K562 (cell line): ENCODE measurements around the gene BCAN. TPM values are rescaled to one million over a fixed set of nuclear protein-coding genes. Genes with fewer than 3 reads are reported as not detected.
A peak's percentile ranks its signal among the peaks of the same experiment; 100 is the strongest.

Source experiments
- ATAC-seq: fragments of 200-7000 bp; cut with Tn5 transposase; 3 replicates; pipeline ENCODE4 v1.9.1; 2020; ENCODE audit warnings: moderate library complexity
- BruUV-seq: library from RNA; stranded (reverse); fragments of 400-500 nt; replicated peaks from 2 replicates; lab custom pipeline; 2021; lab: Mats Ljungman, UMichigan
- CTCF ChIA-PET: fragments of 300-600 bp; formaldehyde crosslinking; extraction: SDS; loops from one replicate; lab custom pipeline; 2021; ENCODE audit warnings: low intra/inter-chr PET ratio; lab: Yijun Ruan, JAX
- POLR2A ChIA-PET: fragments of 300-600, 350-650 bp; sonication (Branson Sonifier 250); formaldehyde crosslinking; extraction: SDS; loops from one replicate; lab custom pipeline; 2021; ENCODE audit warnings: antibody characterized with exemption, inconsistent platforms; lab: Yijun Ruan, JAX
- DNase-seq, 4 experiments: peaks; one replicate each; pipeline versions ENCODE4 v3.0.0 to v3.0.0-alpha.2; 2011 to 2018; ENCODE audit warnings: low spot score in 3 of 4, mixed read lengths in 3 of 4; ENCODE audit errors: extremely low read depth in 1 of 4
- FAIRE-seq: peaks from 2 replicates; lab custom pipeline; 2011; peaks lifted over from hg19 to GRCh38; lab: Jason Lieb, UNC
- H2AFZ ChIP-seq: 2 replicates; pipeline ENCODE4 v1.6.0; 2011; ENCODE audit warnings: low read depth, low read length, control low read depth, inconsistent platforms
- H3K27ac ChIP-seq: fragments of 200-600 bp; 3 replicates; pipeline ENCODE4 v1.8.0; 2011; ENCODE audit warnings: low read depth, mild to moderate bottlenecking, control low read depth, inconsistent platforms, low read length, moderate library complexity, mixed read lengths; ENCODE audit errors: extremely low read depth
- H3K27me3 ChIP-seq, 2 experiments: fragments of 300-600 bp in 1 of 2; 2 replicates in 1 of 2; 3 replicates in 1 of 2; pipeline versions ENCODE4 v1.6.0 to v1.8.0; 2011; ENCODE audit warnings: inconsistent platforms in 2 of 2, low read length in 2 of 2, mild to moderate bottlenecking in 1 of 2, mixed read lengths in 1 of 2, moderate library complexity in 1 of 2; ENCODE audit not compliant: control insufficient read depth in 2 of 2, insufficient read depth in 2 of 2
- H3K36me3 ChIP-seq: fragments of 300-600 bp; 3 replicates; pipeline ENCODE4 v1.8.0; 2011; ENCODE audit warnings: mild to moderate bottlenecking, low read length, inconsistent platforms; ENCODE audit not compliant: control insufficient read depth, insufficient read depth
- H3K4me1 ChIP-seq, 2 experiments: fragments of 200-600 bp in 1 of 2; replicated peaks in 1 of 2; 2 replicates in 1 of 2; 3 replicates in 1 of 2; pipeline versions ENCODE4 v1.5.1 to v1.8.0; 2011; ENCODE audit warnings: inconsistent platforms in 2 of 2, low read length in 2 of 2, mild to moderate bottlenecking in 1 of 2, mixed read lengths in 1 of 2, moderate library complexity in 1 of 2; ENCODE audit not compliant: control insufficient read depth in 2 of 2, insufficient read depth in 2 of 2
- H3K4me2 ChIP-seq: 2 replicates; pipeline ENCODE4 v1.6.1; 2011; ENCODE audit warnings: low read length, control low read depth, inconsistent platforms, mixed read lengths; ENCODE audit not compliant: insufficient read depth
- H3K4me3 ChIP-seq: fragments of 200-600 bp; sonication (generic), shearing (Covaris generic); 2 replicates; pipeline ENCODE4 v1.5.1; 2016; ENCODE audit warnings: control low read depth, inconsistent platforms
- H3K79me2 ChIP-seq: fragments of 200-600 bp; 3 replicates; pipeline ENCODE4 v1.8.0; 2011; ENCODE audit warnings: low read length, inconsistent platforms; ENCODE audit not compliant: control insufficient read depth, insufficient read depth
- H3K9ac ChIP-seq, 2 experiments: 2 replicates each; pipeline versions ENCODE4 v1.6.0 to v1.6.1; 2011; ENCODE audit warnings: low read depth in 2 of 2, low read length in 2 of 2, control low read depth in 1 of 2, inconsistent platforms in 1 of 2, mild to moderate bottlenecking in 1 of 2, mixed read lengths in 1 of 2; ENCODE audit not compliant: insufficient read depth in 1 of 2
- H3K9me1 ChIP-seq: one replicate; pipeline ENCODE4 v1.6.0; 2011; ENCODE audit warnings: inconsistent platforms, mild to moderate bottlenecking, low read length, moderate library complexity; ENCODE audit not compliant: control insufficient read depth, insufficient read depth
- H3K9me3 ChIP-seq: replicated peaks from 2 replicates; pipeline ENCODE4 v1.5.1; 2011; ENCODE audit warnings: low read depth, low read length, inconsistent platforms; ENCODE audit not compliant: control insufficient read depth, insufficient read depth
- H4K20me1 ChIP-seq: replicated peaks from 2 replicates; pipeline ENCODE4 v1.6.1; 2011; ENCODE audit warnings: low read length, inconsistent platforms, mixed read lengths; ENCODE audit not compliant: control insufficient read depth, insufficient read depth
- BCOR ChIP-seq: fragments of 450-650 bp; IDR thresholded peaks from 2 replicates; pipeline ENCODE4 v1.6.1; 2016
- BRCA1 ChIP-seq, 2 experiments: fragments of 450-650 bp in 1 of 2; sonication (generic) in 1 of 2; formaldehyde crosslinking in 1 of 2; IDR thresholded peaks; 2 replicates each; pipeline versions ENCODE4 v1.5.0 to v1.6.1; 2017 to 2020; ENCODE audit warnings: mild to moderate bottlenecking in 1 of 2, missing genetic modification reagents in 1 of 2
- CGGBP1 ChIP-seq: fragments of 250-450 bp; sonication (Bioruptor Pico); IDR thresholded peaks from 2 replicates; pipeline ENCODE4 v1.9.0; 2021; ENCODE audit warnings: mild to moderate bottlenecking
- COPS2 ChIP-seq: fragments of 450-650 bp; conservative IDR thresholded peaks from 2 replicates; pipeline ENCODE4 v1.6.1; 2016; ENCODE audit warnings: mild to moderate bottlenecking, moderate library complexity
- CTBP1 ChIP-seq: fragments of 450-650 bp; IDR thresholded peaks from 2 replicates; pipeline ENCODE4 v1.6.1; 2016; ENCODE audit warnings: borderline replicate concordance
- CTCFL ChIP-seq: IDR thresholded peaks from 2 replicates; pipeline ENCODE4 v1.6.1; 2011; ENCODE audit warnings: borderline replicate concordance, low read depth, mild to moderate bottlenecking, moderate library complexity, low read length; ENCODE audit not compliant: insufficient read depth, poor library complexity, severe bottlenecking
- KDM5B ChIP-seq: fragments of 200-600 bp; sonication (generic); IDR thresholded peaks from 2 replicates; pipeline ENCODE4 v1.6.1; 2012; ENCODE audit warnings: low read depth, mild to moderate bottlenecking, moderate library complexity, low read length, control low read depth, inconsistent platforms; ENCODE audit not compliant: insufficient replicate concordance
- NFRKB ChIP-seq: fragments of 450-650 bp; IDR thresholded peaks from 2 replicates; pipeline ENCODE4 v1.6.1; 2016; ENCODE audit warnings: low read depth
- PHF8 ChIP-seq: fragments of 200-600 bp; sonication (generic); IDR thresholded peaks from 2 replicates; pipeline ENCODE4 v1.6.1; 2012; ENCODE audit warnings: mixed run types, mild to moderate bottlenecking, inconsistent platforms, low read length, moderate library complexity, borderline replicate concordance
- PKNOX1 ChIP-seq: fragments of 450-650 bp; IDR thresholded peaks from 2 replicates; pipeline ENCODE4 v1.6.1; 2016
- RB1 ChIP-seq: fragments of 450-650 bp; IDR thresholded peaks from 2 replicates; pipeline ENCODE4 v1.6.1; 2017; ENCODE audit warnings: low read depth, mild to moderate bottlenecking
- ZFP36 ChIP-seq: fragments of 150-350 bp; IDR thresholded peaks from 2 replicates; pipeline ENCODE4 v1.6.1; 2018; ENCODE audit warnings: low read length, low read depth; ENCODE audit not compliant: partially characterized antibody
- ZFX ChIP-seq: sonication (generic); formaldehyde crosslinking; IDR thresholded peaks from 2 replicates; pipeline ENCODE4 v1.8.0; 2022; ENCODE audit warnings: mild to moderate bottlenecking, missing genetic modification reagents, moderate library complexity
- ZNF280B ChIP-seq: fragments of 250-450 bp; sonication (Bioruptor Pico); IDR thresholded peaks from 2 replicates; pipeline ENCODE4 v1.5.1; 2021; ENCODE audit warnings: mild to moderate bottlenecking
- ZNF511 ChIP-seq: sonication (generic); formaldehyde crosslinking; IDR thresholded peaks from 2 replicates; pipeline ENCODE4 v1.8.0; 2022; ENCODE audit warnings: mild to moderate bottlenecking, missing genetic modification reagents
- WGBS: fragments of 100-300 bp; shearing (Covaris generic); methylation state at CpG from one replicate; pipeline ENCODE4 v1.1.6; 2016; ENCODE audit warnings: low coverage, mixed read lengths; ENCODE audit not compliant: insufficient coverage; ENCODE audit errors: missing lambda C conversion rate; 5-methylcytosine and 5-hydroxymethylcytosine counted together
- in situ Hi-C: fragments of 300-500 bp; cut with MboI; formaldehyde crosslinking; loops from 4 replicates; pipeline ENCODE4 v1.15.0; 2018; ENCODE audit warnings: inconsistent platforms, mixed read lengths
- intact Hi-C: fragments of 100-400 bp; cut with micrococcal nuclease; formaldehyde crosslinking; loops from 2 replicates; pipeline ENCODE4 v1.14.2; 2022
- polyA plus RNA-seq, 8 experiments: library from polyadenylated mRNA; depleted of rRNA in 4 of 8; stranded (reverse) in 5 of 8; unstranded in 3 of 8; fragments of >200 nt; fragmentation: Nextera tagmentation in 2 of 8; fragmentation: Illumina TruSeq in 1 of 8; extraction: Ambion mirVana in 2 of 8; extraction: Trizol in 1 of 8; gene quantifications; 2 replicates each; pipeline versions ENCODE4 v1.2.1 to v1.2.3, GENCODE V29; 2011 to 2014; ENCODE audit warnings: inconsistent platforms in 1 of 8, missing spikeins in 1 of 8
- total RNA-seq, 7 experiments: library from RNA; depleted of rRNA in 6 of 7; stranded (reverse); fragments of >200 nt in 6 of 7; fragmentation: Illumina TruSeq in 2 of 7; extraction: Trizol in 2 of 7; gene quantifications; 2 replicates each; pipeline versions ENCODE4 v1.2.1 to v1.2.3, GENCODE V29; 2011 to 2021; ENCODE audit warnings: low replicate concordance in 1 of 7

BCAN gene
- total and polyA plus RNA-seq, 9 of the 15 experiments (the other 6 are each of a cell fraction or from before 2014, with no cell fraction given), result 0.04 to 0.33 (median 0.14) TPM; not detected in 5

GRCh38 chr1:156676820-156677615, 35.1 kb downstream of the BCAN start, which contains the start of gene NES:
TSS of gene NES (minus strand) at chr1:156677407. CDS start at chr1:156677264, 143 bp downstream.
- peak within 1 kb of the TSS; percentile 58 to 90 for H3K9ac ChIP-seq
- TF ChIP-seq ZFP36 (peak; percentile 96), CTBP1 (no peak), COPS2 (no peak), KDM5B (peak; percentile 54), ZNF511 (CRISPR knock-in tag) (peak; percentile 29; the same call in 1 of the 2 replicates), NFRKB (no peak), CTCFL (no peak), ZFX (CRISPR knock-in tag) (peak; percentile 48), RB1 (peak; percentile 48), BRCA1 (IDR thresholded peaks at IDR 0.05) (no peak), BRCA1 (CRISPR knock-in tag; IDR thresholded peaks at IDR 0.05) (no peak), ZNF280B (CRISPR knock-in tag) (no peak), CGGBP1 (CRISPR knock-in tag) (no peak), BCOR (0 out of 2 replicates have a peak, but pooled peaks have one; percentile 25), PHF8 (peak; percentile 41; the same call in 1 of the 2 replicates), PKNOX1 (peak; percentile 55)

More at GRCh38 chr1:156676820-156677615, 35.1 kb downstream of the BCAN start, which contains the start of gene NES:
- peak; percentile 88 for ATAC-seq
- CTCF ChIA-PET, result interaction anchor here (0.5 to 4.8 kb wide), 6 partner anchors 12 to 220 kb away, joined by 3 to 110 read pairs (median 6); no protein-coding TSS in a partner anchor
- Histone ChIP-seq H3K4me3 (peak within 1 kb of the TSS; percentile 7; the same call in 1 of the 2 replicates), H2AFZ (peak within 1 kb of the TSS; percentile 88), H4K20me1 (no peaks in the 10 kb centered on the region), H3K36me3 (no peaks in the 10 kb centered on the region), H3K4me2 (peak within 1 kb of the TSS; percentile 82), H3K9me3 (no peaks in the 10 kb centered on the region), H3K27me3 (peaks cover 6 to 9% of the 10 kb centered on the region in 2 experiments; a peak in 3 of 5 replicates), H3K79me2 (no peaks in the 10 kb centered on the region; the same call in 2 of the 3 replicates), H3K4me1 (peaks cover 22 to 47% of the 10 kb centered on the region in 2 experiments), H3K27ac (peak within 1 kb of the TSS; percentile 53; the same call in 2 of the 3 replicates), H3K9me1 (no peaks in the 10 kb centered on the region)
- 62% methylated on average over 37 of the region's 70 CpGs for WGBS
- DNase-seq, result peak; percentile 89 to 92 (median 92)
- in situ Hi-C loops (no loop called here), intact Hi-C loops (no loop called here)
- BruUV-seq, result no TSS peak
- FAIRE-seq, result no peak
- POLR2A ChIA-PET, result interaction anchor here (0.6 to 3.1 kb wide), 14 partner anchors 12 to 559 kb away, joined by 3 to 24 read pairs (median 4); partner anchors contain the start of gene MRPL24
